Adrenal gland (tissue), 12 donors: ENCODE measurements around the gene HOXA6. TPM values are rescaled to one million over a fixed set of nuclear protein-coding genes. Genes with fewer than 3 reads are reported as not detected.

Experiments
- DNase-seq, 7 donors: peaks; one replicate each; pipeline ENCODE4 v3.0.0-alpha.2; 2019 to 2020
- H3K27ac ChIP-seq, 5 donors: fragments of 200-600 bp; sonication (generic) in 4 of 5; 1 replicate in 3 of 5; 2 replicates in 2 of 5; pipeline versions ENCODE4 v1.5.1 to v1.8.0; 2016 to 2020; ENCODE audit warnings: mild to moderate bottlenecking in 1 of 5
- H3K27me3 ChIP-seq: fragments of 200-600 bp; 2 replicates; pipeline ENCODE4 v1.8.0; 2021
- H3K36me3 ChIP-seq, 2 donors: fragments of 200-600 bp; replicated peaks in 1 of 2; 1 replicate in 1 of 2; 2 replicates in 1 of 2; pipeline versions ENCODE4 v1.5.1 to v1.8.0; 2018 to 2022
- H3K4me1 ChIP-seq, 2 donors: fragments of 200-600 bp; replicated peaks in 1 of 2; 1 replicate in 1 of 2; 2 replicates in 1 of 2; pipeline versions ENCODE4 v1.5.1 to v1.8.0; 2018 to 2021
- H3K4me3 ChIP-seq, 4 donors: fragments of 200-600 bp; sonication (generic) in 3 of 4; one replicate each; pipeline ENCODE4 v1.5.1; 2016 to 2018
- H3K9me3 ChIP-seq, 3 donors: fragments of 200-600 bp; sonication (generic) in 1 of 3; replicated peaks in 1 of 3; 1 replicate in 2 of 3; 2 replicates in 1 of 3; pipeline versions ENCODE4 v1.5.1 to v1.8.0; 2016 to 2021
- CTCF ChIP-seq, 6 experiments: fragments of 450-650 bp in 4 of 6; fragments of 200-600 bp in 2 of 6; sonication (generic) in 1 of 6; IDR thresholded peaks; 1 replicate in 5 of 6; 2 replicates in 1 of 6; pipeline versions ENCODE4 v1.5.1 to v1.8.0; 2016 to 2021; ENCODE audit warnings: antibody characterized with exemption in 6 of 6, mild to moderate bottlenecking in 2 of 6, moderate library complexity in 1 of 6
- POLR2A ChIP-seq, 2 donors: fragments of 450-650 bp; IDR thresholded peaks; one replicate each; pipeline ENCODE4 v1.6.1; 2017; ENCODE audit warnings: antibody characterized with exemption in 2 of 2, mild to moderate bottlenecking in 2 of 2, moderate library complexity in 1 of 2
- WGBS, 4 donors: extraction: QIAGEN DNeasy Blood & Tissue Kit in 2 of 4; methylation state at CpG; one replicate each; pipeline versions ENCODE4 v1.1.5 to v1.1.7; 2013 to 2017; 5-methylcytosine and 5-hydroxymethylcytosine counted together
- intact Hi-C, 2 donors: fragments of 100-400 bp; cut with DNase I; formaldehyde crosslinking; loops; one replicate each; pipeline versions ENCODE4 v1.14.1 to v1.15.0; 2022 to 2023
- polyA plus RNA-seq, 3 donors: library from polyadenylated mRNA; stranded (reverse); fragments of 200-250 nt in 2 of 3; fragments of 350-450 nt in 1 of 3; fragmentation: Illumina TruSeq in 1 of 3; extraction: RNeasy Lipid Tissue Mini Kit (QIAGEN cat#74804) in 1 of 3; gene quantifications; one replicate each; pipeline ENCODE4 v1.2.3, GENCODE V29; 2013 to 2014
- total RNA-seq, 9 donors: library from RNA; depleted of rRNA in 4 of 9; stranded (reverse); fragments of >200 nt in 4 of 9; fragments of 120-200 nt in 1 of 9; fragmentation: NEBNext Ultra II Directional in 1 of 9; extraction: Animal tissue kit (Norgen Biotek cat#: 25700) in 1 of 9; gene quantifications; one replicate each; pipeline versions ENCODE4 v1.1.0 to v1.2.4, GENCODE V29; 2013 to 2023
- donor health status: healthy with polysubstance abuse.
- donor health status: Bipolar disorder and iron deficiency.
- donor health status: DM: yes; HTN: yes; CAD: no.
- donor health status: DM: no; HTN: no; CAD: no.
- donor health status: DM: no; HTN: no; CAD: no.
- donor health status: DM: yes; HTN: yes; CAD: no.

Gene HOXA6
- total and polyA plus RNA-seq, 12 donors = 1.3 to 27.2 (median 14.8) TPM

- TF ChIP-seq CTCF (IDR thresholded peaks at IDR 0.05) (no peak), POLR2A (IDR thresholded peaks at IDR 0.05) (peak; percentile 45 to 68)
- H3K4me3 ChIP-seq = peak overlapping the region in 2 of 4 donors; percentile 67 to 87
- no peaks in the 10 kb centered on the region for H3K9me3 ChIP-seq
- H3K27me3 ChIP-seq = no peaks in the 10 kb centered on the region
- peak in 6 of 7 donors; percentile 81 to 91 (median 86) for DNase-seq
- peak overlapping the region; percentile 40 to 97 (median 83) for H3K27ac ChIP-seq
- no peaks in the 10 kb centered on the region for H3K36me3 ChIP-seq
- intact Hi-C loops = no loop called here
- WGBS, 4 donors = 18 to 32% (median 24%) methylated on average over 15 to 57 of the region's 57 CpGs
- peaks cover 0 to 17% of the 10 kb centered on the region in 2 donors for H3K4me1 ChIP-seq
Measured at GRCh38 chr7:27112955-27113949, 34.3 kb downstream of the HOXA6 start.

- Histone ChIP-seq H3K36me3 (no peaks in the 10 kb centered on the region), H3K27ac (peak overlapping the region in 2 of 5 donors; percentile 90 to 97), H3K4me1 (peaks cover 0 to 17% of the 10 kb centered on the region in 2 donors), H3K4me3 (no peak overlapping the region), H3K27me3 (no peaks in the 10 kb centered on the region), H3K9me3 (no peaks in the 10 kb centered on the region)
- no peak for TF ChIP-seq CTCF (IDR thresholded peaks at IDR 0.05)
- TF ChIP-seq POLR2A (IDR thresholded peaks at IDR 0.05) = no peak
- WGBS, 4 donors = 53 to 67% (median 60%) methylated on average over 4 of the region's 4 CpGs
- intact Hi-C loops = no loop called here
- no peak for DNase-seq
Measured at GRCh38 chr7:27112361-27112760, 35.2 kb downstream of the HOXA6 start.

GRCh38 chr7:27111751-27112277, 35.8 kb downstream of the HOXA6 start:
- Histone ChIP-seq H3K4me1 (peaks cover 0 to 17% of the 10 kb centered on the region in 2 donors), H3K36me3 (no peaks in the 10 kb centered on the region), H3K27me3 (no peaks in the 10 kb centered on the region), H3K27ac (peak overlapping the region in 4 of 5 donors; percentile 32 to 97 (median 69)), H3K4me3 (no peak overlapping the region), H3K9me3 (no peaks in the 10 kb centered on the region)
- intact Hi-C loops = no loop called here
- TF ChIP-seq POLR2A (IDR thresholded peaks at IDR 0.05) (no peak), CTCF (IDR thresholded peaks at IDR 0.05) (no peak)
- DNase-seq = no peak
- whole genome bisulfite sequencing, 4 donors = 61 to 73% (median 68%) methylated on average over 4 of the region's 4 CpGs

DNA sequence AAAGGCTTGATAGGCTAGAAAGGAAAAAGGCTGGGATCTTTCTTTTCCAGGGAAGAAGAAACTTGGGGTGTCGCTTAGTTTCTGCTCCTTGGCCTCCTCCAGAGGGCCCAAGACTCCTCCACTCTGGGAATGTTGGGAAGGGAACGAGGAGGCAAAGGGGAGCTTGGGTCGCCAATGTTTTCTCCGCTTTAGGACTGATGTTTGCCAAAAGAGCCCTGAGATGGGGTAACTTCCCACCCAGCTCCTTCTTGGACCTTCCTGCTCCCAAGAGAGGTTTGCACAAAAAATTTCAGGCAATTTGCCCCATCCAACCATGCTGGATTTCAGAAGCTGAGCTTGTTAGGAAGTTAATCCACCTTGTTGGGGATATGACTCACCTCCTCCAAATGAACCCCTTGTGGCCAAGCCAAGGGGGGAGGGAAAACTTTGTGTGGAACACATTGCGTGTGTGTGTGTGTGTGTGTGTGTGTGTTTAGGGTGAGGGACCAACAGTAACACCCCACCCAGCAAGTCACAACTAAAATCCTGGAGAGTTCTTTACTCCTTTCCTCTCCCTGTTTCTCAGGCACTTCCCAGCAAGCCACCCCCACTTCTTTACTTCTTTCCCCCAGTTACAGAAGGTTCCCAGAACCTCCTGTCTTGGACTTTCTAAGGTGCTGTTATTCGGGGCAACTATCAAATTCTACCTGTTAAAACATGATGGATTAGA, 36.4 kb downstream of the HOXA6 start:
- TF ChIP-seq CTCF (IDR thresholded peaks at IDR 0.05) (no peak), POLR2A (IDR thresholded peaks at IDR 0.05) (no peak)
- Histone ChIP-seq H3K27me3 (no peaks in the 10 kb centered on the region), H3K9me3 (no peaks in the 10 kb centered on the region), H3K4me1 (peaks cover 0 to 17% of the 10 kb centered on the region in 2 donors), H3K4me3 (no peak overlapping the region), H3K27ac (peak overlapping the region in 4 of 5 donors; percentile 32 to 97 (median 69)), H3K36me3 (no peaks in the 10 kb centered on the region)
- 64 to 76% (median 72%) methylated on average over 6 of the region's 6 CpGs for WGBS, 4 donors
- intact Hi-C loops = no loop called here
- no peak for DNase-seq
